Stomach (tissue), 4 donors: ENCODE measurements around the gene SMIM12.

Source experiments
- POLR2AphosphoS5 ChIP-seq, 3 donors: sonication (generic); formaldehyde crosslinking; IDR thresholded peaks; one replicate each; pipeline ENCODE4 v1.6.1; 2016; ENCODE audit warnings: antibody characterized with exemption in 3 of 3
- TF ChIP-seq, protein P1 (sequence below), 7 experiments: fragments of 450-650 bp in 4 of 7; fragments of 200-600 bp in 3 of 7; sonication (generic) in 3 of 7; IDR thresholded peaks; one replicate each; pipeline ENCODE4 v1.5.1; 2016 to 2019; ENCODE audit warnings: antibody characterized with exemption in 7 of 7, control low read depth in 2 of 7, mild to moderate bottlenecking in 1 of 7

- TF ChIP-seq, protein P1, sequence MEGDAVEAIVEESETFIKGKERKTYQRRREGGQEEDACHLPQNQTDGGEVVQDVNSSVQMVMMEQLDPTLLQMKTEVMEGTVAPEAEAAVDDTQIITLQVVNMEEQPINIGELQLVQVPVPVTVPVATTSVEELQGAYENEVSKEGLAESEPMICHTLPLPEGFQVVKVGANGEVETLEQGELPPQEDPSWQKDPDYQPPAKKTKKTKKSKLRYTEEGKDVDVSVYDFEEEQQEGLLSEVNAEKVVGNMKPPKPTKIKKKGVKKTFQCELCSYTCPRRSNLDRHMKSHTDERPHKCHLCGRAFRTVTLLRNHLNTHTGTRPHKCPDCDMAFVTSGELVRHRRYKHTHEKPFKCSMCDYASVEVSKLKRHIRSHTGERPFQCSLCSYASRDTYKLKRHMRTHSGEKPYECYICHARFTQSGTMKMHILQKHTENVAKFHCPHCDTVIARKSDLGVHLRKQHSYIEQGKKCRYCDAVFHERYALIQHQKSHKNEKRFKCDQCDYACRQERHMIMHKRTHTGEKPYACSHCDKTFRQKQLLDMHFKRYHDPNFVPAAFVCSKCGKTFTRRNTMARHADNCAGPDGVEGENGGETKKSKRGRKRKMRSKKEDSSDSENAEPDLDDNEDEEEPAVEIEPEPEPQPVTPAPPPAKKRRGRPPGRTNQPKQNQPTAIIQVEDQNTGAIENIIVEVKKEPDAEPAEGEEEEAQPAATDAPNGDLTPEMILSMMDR (IDR thresholded peaks at IDR 0.05) = no peak
- TF ChIP-seq POLR2AphosphoS5 (IDR thresholded peaks at IDR 0.05) = no peak
Observed at GRCh38 chr1:34871443-34872132, 12.0 kb upstream of the SMIM12 start.
